22Rv1 (cell line): ENCODE results near the gene COX20.

Source experiments
- H3K27ac ChIP-seq: fragments of 450-650 bp; 2 replicates; pipeline ENCODE4 v1.5.1; 2017
- ZFX ChIP-seq: fragments of 450-650 bp; IDR thresholded peaks from 2 replicates; pipeline ENCODE4 v1.6.1; 2017; ENCODE audit warnings: antibody characterized with exemption, borderline replicate concordance
- TF ChIP-seq, protein P1 (sequence below): fragments of 450-650 bp; IDR thresholded peaks from 2 replicates; pipeline ENCODE4 v1.5.1; 2017; ENCODE audit warnings: mild to moderate bottlenecking

Gene COX20

DNA sequence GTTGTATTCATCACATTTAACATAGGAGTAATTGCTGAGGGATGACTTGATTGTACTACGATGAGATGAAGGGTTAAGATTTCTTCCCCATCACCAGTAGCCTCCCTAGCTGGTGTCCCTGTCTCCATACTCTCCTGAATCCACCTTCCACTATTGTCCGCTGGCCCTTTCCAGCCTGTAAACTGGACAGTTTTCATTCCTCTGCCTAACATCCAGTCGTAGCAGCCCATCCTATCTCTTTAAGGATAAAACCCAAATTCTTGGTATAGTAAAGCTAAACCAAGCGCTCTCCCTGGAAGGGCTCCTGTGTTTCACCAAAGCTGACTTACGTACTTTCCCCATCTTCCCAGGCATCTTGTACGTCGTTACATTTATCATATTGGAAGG, 670 bp downstream of the COX20 start:
- H3K27ac ChIP-seq = peak overlapping the region; percentile 100
- no peak for TF ChIP-seq ZFX
- TF ChIP-seq, protein P1, sequence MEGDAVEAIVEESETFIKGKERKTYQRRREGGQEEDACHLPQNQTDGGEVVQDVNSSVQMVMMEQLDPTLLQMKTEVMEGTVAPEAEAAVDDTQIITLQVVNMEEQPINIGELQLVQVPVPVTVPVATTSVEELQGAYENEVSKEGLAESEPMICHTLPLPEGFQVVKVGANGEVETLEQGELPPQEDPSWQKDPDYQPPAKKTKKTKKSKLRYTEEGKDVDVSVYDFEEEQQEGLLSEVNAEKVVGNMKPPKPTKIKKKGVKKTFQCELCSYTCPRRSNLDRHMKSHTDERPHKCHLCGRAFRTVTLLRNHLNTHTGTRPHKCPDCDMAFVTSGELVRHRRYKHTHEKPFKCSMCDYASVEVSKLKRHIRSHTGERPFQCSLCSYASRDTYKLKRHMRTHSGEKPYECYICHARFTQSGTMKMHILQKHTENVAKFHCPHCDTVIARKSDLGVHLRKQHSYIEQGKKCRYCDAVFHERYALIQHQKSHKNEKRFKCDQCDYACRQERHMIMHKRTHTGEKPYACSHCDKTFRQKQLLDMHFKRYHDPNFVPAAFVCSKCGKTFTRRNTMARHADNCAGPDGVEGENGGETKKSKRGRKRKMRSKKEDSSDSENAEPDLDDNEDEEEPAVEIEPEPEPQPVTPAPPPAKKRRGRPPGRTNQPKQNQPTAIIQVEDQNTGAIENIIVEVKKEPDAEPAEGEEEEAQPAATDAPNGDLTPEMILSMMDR = no peak

DNA sequence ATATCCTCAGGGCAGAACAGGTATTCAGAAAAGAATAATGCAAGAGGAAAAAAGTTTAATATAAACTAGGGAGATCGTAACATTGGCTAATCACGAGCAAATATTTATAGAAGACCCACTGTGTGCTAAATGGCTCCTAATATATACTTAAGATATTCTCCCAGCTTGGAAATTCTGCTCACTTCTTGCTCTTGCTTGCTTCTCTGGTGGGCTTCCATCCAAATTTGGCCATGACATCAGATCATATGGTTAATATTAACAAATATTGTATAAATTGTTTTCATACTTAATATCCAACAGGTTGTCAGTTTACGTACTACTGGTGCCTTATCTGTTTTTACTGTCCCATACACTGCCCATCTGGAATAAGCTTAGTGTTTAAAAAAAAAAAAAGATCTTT, 1.1 kb downstream of the COX20 start:
- no peak for TF ChIP-seq ZFX
- TF ChIP-seq, protein P1 = no peak
- H3K27ac ChIP-seq = peak overlapping the region; percentile 100

DNA sequence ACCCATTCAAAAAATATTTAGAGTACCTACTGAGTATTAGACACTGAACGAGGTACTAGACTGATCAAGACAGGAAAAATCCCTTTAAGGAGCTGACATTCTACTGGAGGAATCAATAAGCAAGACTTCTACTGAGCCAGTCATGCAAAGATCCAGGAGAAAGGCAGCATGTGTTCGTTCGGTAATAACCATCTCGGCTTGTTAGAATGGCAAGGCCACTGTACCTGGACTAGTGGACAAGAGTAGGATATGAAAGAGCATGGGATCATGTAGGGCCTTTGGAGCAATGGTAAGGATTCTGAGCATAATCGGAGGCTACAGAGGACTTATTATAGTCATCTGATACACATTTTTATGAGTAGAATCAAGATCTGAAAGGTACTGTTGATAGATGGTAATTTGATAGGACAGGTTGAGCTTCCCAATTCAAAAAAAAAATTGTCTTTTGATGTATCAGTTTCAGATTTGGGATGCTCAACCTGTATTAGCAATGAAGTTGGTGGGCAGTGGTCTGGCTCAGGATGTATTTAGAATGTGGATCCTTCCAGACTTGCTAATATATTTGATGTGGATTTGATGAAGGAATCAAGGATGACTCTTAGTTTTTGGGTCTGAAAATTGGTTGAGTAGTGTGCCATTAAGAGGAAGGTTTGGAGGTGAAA, 2.3 kb downstream of the COX20 start:
- TF ChIP-seq, protein P1 = no peak
- no peak for TF ChIP-seq ZFX
- H3K27ac ChIP-seq = peak overlapping the region; percentile 100

DNA sequence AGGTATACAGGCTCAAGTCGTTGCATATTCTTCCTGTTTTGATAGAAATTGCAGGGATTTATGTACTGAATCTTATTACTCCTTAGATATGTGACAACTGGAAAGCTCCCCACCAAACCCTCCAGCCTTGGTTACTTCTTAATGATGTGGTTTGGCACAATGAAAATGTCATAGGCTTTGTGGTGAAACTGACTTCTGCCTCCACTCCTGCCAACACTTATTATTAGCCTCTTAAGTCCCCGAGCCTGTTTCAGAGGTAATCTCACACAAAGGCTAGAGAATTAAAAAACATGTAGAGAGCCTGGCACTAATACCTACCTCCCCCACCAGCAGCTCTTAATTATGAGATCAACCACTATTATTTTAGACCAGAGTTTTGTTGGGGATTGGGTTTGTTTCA, 4.2 kb downstream of the COX20 start:
- TF ChIP-seq, protein P1 = no peak
- TF ChIP-seq ZFX = no peak

DNA sequence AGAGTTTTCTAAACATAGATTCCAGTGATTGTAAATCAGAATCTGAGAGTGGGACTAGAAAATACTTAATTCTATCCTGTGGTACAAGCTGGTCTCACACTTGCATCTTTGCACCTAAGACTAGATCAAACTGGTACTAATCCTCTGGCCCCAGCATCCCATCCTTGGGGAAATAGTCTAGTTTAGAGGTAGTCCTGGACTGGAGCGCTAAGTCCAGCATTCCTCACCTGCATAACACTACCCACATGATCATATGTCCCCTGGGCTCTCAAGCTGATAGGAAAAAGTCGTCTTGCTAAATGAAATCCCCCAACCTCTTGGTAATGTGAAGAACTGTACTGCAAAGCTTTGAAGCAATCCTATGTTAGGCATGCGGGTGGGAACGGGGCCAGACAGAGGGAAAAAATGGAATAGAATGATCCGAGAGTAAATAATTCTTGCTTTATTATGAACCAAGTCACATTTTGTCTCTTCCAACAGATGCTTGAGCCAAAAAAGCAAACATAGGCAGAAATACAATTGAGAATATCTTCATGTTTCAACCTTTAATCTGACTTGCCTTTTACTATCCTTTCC, 4.8 kb downstream of the COX20 start:
- H3K27ac ChIP-seq = peak overlapping the region; percentile 100

More for the DNA sequence above, 4.2 kb downstream of the COX20 start:
- peak overlapping the region; percentile 100 for H3K27ac ChIP-seq

DNA sequence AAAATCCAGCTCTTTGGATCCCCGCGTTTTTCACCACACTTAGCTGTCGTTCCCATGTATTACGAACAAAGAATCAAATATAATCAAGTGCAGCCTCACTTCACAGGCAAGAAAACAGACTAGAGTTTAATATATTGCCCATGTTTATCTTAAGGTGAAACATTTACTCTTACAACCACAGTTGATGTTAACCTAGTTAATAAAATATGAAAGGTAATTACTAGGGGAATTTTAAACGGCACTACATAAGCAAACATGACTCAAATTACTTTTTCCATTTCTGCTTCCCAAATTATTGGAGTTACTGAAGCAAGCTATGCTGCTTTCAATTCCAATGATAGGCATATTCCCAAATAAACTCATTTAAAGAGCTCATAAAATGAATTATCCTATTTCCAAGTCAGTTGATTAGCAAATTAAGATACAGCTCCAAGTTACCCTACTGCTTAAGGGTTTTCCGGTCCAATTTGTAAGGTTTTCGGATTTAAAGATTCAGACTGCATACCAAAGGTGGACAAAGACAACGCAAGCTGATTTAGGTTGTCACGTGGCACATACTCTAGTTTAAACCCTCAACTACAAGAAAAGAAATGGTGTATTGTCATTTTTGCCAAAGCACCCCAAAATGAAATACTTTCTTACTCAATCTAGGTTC, 5.9 kb downstream of the COX20 start:
- peak overlapping the region; percentile 100 for H3K27ac ChIP-seq
- TF ChIP-seq ZFX = no peak
- TF ChIP-seq, protein P1 = no peak

More for the DNA sequence above, 4.8 kb downstream of the COX20 start:
- TF ChIP-seq ZFX = no peak
- TF ChIP-seq, protein P1 = no peak
